HEK293 (cell line): ENCODE data around the gene ANKRD33.

Experiments used
- CTCF ChIA-PET: fragments of 350-600 bp; formaldehyde crosslinking; extraction: SDS; loops from one replicate; lab custom pipeline; 2021; ENCODE audit warnings: antibody characterized with exemption; lab: Yijun Ruan, JAX
- POLR2A ChIA-PET: fragments of 300-600 bp; formaldehyde crosslinking; extraction: SDS; loops from one replicate; lab custom pipeline; 2020; ENCODE audit warnings: antibody characterized with exemption, inconsistent platforms; lab: Yijun Ruan, JAX
- H3K27ac ChIP-seq: fragments of 200-500 bp; sonication (Bioruptor generic); 2 replicates; pipeline ENCODE4 v1.5.1; 2014; ENCODE audit warnings: low read depth, low read length, control low read depth, inconsistent platforms; ENCODE audit errors: extremely low read depth
- H3K36me3 ChIP-seq, 2 experiments: fragments of 200-500 bp in 1 of 2; sonication (Bioruptor generic) in 1 of 2; 1 replicate in 1 of 2; 2 replicates in 1 of 2; pipeline ENCODE4 v1.5.1; 2014 to 2017; ENCODE audit warnings: inconsistent platforms in 2 of 2, low read length in 2 of 2; ENCODE audit not compliant: control insufficient read depth in 2 of 2, insufficient read depth in 1 of 2
- H3K4me1 ChIP-seq: fragments of 200-500 bp; sonication (Bioruptor generic); 2 replicates; pipeline ENCODE4 v1.5.1; 2014; ENCODE audit warnings: mild to moderate bottlenecking, low read length, inconsistent platforms; ENCODE audit not compliant: control insufficient read depth, insufficient read depth
- H3K4me3 ChIP-seq: 2 replicates; pipeline ENCODE4 v1.5.1; 2011; ENCODE audit warnings: low read depth, mild to moderate bottlenecking, control low read depth, low read length, moderate library complexity
- H3K9me3 ChIP-seq: fragments of 200-500 bp; sonication (Bioruptor generic); 2 replicates; pipeline ENCODE4 v1.5.1; 2014; ENCODE audit warnings: low read depth, low read length, inconsistent platforms; ENCODE audit not compliant: control insufficient read depth, insufficient read depth
- CTCF ChIP-seq: fragments of 450-650 bp; formaldehyde crosslinking; IDR thresholded peaks from 2 replicates; pipeline ENCODE4 v1.5.1; 2016; ENCODE audit warnings: missing biosample characterization, missing genetic modification characterization
- HOXC10 ChIP-seq: sonication (generic); formaldehyde crosslinking; IDR thresholded peaks from 2 replicates; pipeline ENCODE4 v1.8.1; 2023; ENCODE audit warnings: mild to moderate bottlenecking, missing genetic modification reagents
- KLF8 ChIP-seq: fragments of 450-650 bp; formaldehyde crosslinking; IDR thresholded peaks from 2 replicates; pipeline ENCODE4 v1.5.1; 2016; ENCODE audit warnings: missing biosample characterization, missing genetic modification characterization
- OSR2 ChIP-seq: fragments of 450-650 bp; formaldehyde crosslinking; IDR thresholded peaks from 2 replicates; pipeline ENCODE4 v1.5.1; 2016; ENCODE audit warnings: missing biosample characterization, missing genetic modification characterization
- REST ChIP-seq: fragments of 450-650 bp; formaldehyde crosslinking; IDR thresholded peaks from 2 replicates; pipeline ENCODE4 v1.5.1; 2016; ENCODE audit warnings: missing biosample characterization, missing genetic modification characterization
- SETDB1 ChIP-seq: IDR thresholded peaks from one replicate; pipeline ENCODE4 v1.6.1; 2017; ENCODE audit warnings: mild to moderate bottlenecking, low read length, moderate library complexity, mixed read lengths; ENCODE audit not compliant: insufficient read length
- ZEB2 ChIP-seq: fragments of 450-650 bp; formaldehyde crosslinking; IDR thresholded peaks from 2 replicates; pipeline ENCODE4 v1.5.1; 2016; ENCODE audit warnings: missing biosample characterization, missing genetic modification characterization
- ZNF132 ChIP-seq: fragments of 450-650 bp; formaldehyde crosslinking; IDR thresholded peaks from 2 replicates; pipeline ENCODE4 v1.5.1; 2017; ENCODE audit warnings: missing biosample characterization, missing genetic modification characterization, borderline replicate concordance
- ZNF19 ChIP-seq: fragments of 450-650 bp; formaldehyde crosslinking; IDR thresholded peaks from 2 replicates; pipeline ENCODE4; 2016; ENCODE audit warnings: missing biosample characterization, missing genetic modification characterization, low read depth
- ZNF26 ChIP-seq: fragments of 450-650 bp; formaldehyde crosslinking; IDR thresholded peaks from 2 replicates; pipeline ENCODE4 v1.5.1; 2016; ENCODE audit warnings: missing biosample characterization, missing genetic modification characterization
- ZNF266 ChIP-seq: fragments of 450-650 bp; formaldehyde crosslinking; IDR thresholded peaks from 2 replicates; pipeline ENCODE4 v1.5.1; 2016; ENCODE audit warnings: missing biosample characterization, missing genetic modification characterization, low read depth
- ZNF280D ChIP-seq: fragments of 450-650 bp; formaldehyde crosslinking; IDR thresholded peaks from 2 replicates; pipeline ENCODE4 v1.5.1; 2016; ENCODE audit warnings: missing biosample characterization, missing genetic modification characterization
- ZNF473 ChIP-seq: fragments of 450-650 bp; formaldehyde crosslinking; IDR thresholded peaks from 2 replicates; pipeline ENCODE4 v1.5.1; 2017; ENCODE audit warnings: missing biosample characterization, missing genetic modification characterization
- ZNF510 ChIP-seq: fragments of 450-650 bp; formaldehyde crosslinking; IDR thresholded peaks from 2 replicates; pipeline ENCODE4 v1.5.1; 2018; ENCODE audit warnings: mild to moderate bottlenecking, missing genetic modification characterization, missing biosample characterization; ENCODE audit not compliant: insufficient replicate concordance
- ZNF513 ChIP-seq: fragments of 450-650 bp; IDR thresholded peaks from 2 replicates; pipeline ENCODE4 v1.5.1; 2018; ENCODE audit warnings: missing biosample characterization, missing genetic modification characterization
- ZNF548 ChIP-seq: fragments of 450-650 bp; formaldehyde crosslinking; IDR thresholded peaks from 2 replicates; pipeline ENCODE4 v1.5.1; 2016; ENCODE audit warnings: missing biosample characterization, missing genetic modification characterization
- ZNF560 ChIP-seq: fragments of 450-650 bp; formaldehyde crosslinking; IDR thresholded peaks from 2 replicates; pipeline ENCODE4 v1.5.1; 2017; ENCODE audit warnings: missing biosample characterization, missing genetic modification characterization, borderline replicate concordance
- ZNF645 ChIP-seq: fragments of 450-650 bp; formaldehyde crosslinking; IDR thresholded peaks from 2 replicates; pipeline ENCODE4; 2016; ENCODE audit warnings: missing biosample characterization, missing genetic modification characterization
- ZNF654 ChIP-seq: fragments of 450-650 bp; formaldehyde crosslinking; IDR thresholded peaks from 2 replicates; pipeline ENCODE4 v1.5.1; 2016; ENCODE audit warnings: low read depth, missing biosample characterization, missing genetic modification characterization
- ZNF658 ChIP-seq: fragments of 450-650 bp; formaldehyde crosslinking; IDR thresholded peaks from 2 replicates; pipeline ENCODE4; 2016; ENCODE audit warnings: missing biosample characterization, missing genetic modification characterization

The ANKRD33 gene

GRCh38 chr12:51897181-51897580 is 9.3 kb downstream of the ANKRD33 start:
- no peaks in the 10 kb centered on the region for H3K9me3 ChIP-seq
- H3K27ac ChIP-seq, result no peak overlapping the region
- no peak overlapping the region for H3K4me3 ChIP-seq

More at GRCh38 chr12:51897181-51897580, 9.3 kb downstream of the ANKRD33 start:
- ChIA-PET POLR2A (no interaction called here), CTCF (interaction anchor here (0.9 to 2.1 kb wide), 7 partner anchors 26 to 129 kb away, joined by 3 to 6 read pairs (median 4); no protein-coding TSS in a partner anchor)
- Histone ChIP-seq H3K36me3 (no peaks in the 10 kb centered on the region), H3K4me1 (no peaks in the 10 kb centered on the region)
- TF ChIP-seq ZNF654 (tag by site-specific recombination), result no peak
- no peak for TF ChIP-seq ZEB2 (tag by site-specific recombination)
- no peak for TF ChIP-seq HOXC10
- no peak for TF ChIP-seq ZNF19 (tag by site-specific recombination)
- no peak for TF ChIP-seq ZNF658
- no peak for TF ChIP-seq CTCF (tag by site-specific recombination)
- TF ChIP-seq ZNF548 (tag by site-specific recombination), result no peak
- TF ChIP-seq SETDB1, result no peak
- TF ChIP-seq ZNF473 (tag by site-specific recombination), result no peak
- TF ChIP-seq ZNF132 (tag by site-specific recombination), result no peak
- TF ChIP-seq ZNF510 (tag by site-specific recombination), result no peak
- TF ChIP-seq KLF8 (tag by site-specific recombination), result no peak
- TF ChIP-seq REST, result no peak
- no peak for TF ChIP-seq OSR2 (tag by site-specific recombination)
- no peak for TF ChIP-seq ZNF513 (tag by site-specific recombination)
- no peak for TF ChIP-seq ZNF645 (tag by site-specific recombination)
- TF ChIP-seq ZNF26 (tag by site-specific recombination), result no peak
- TF ChIP-seq ZNF280D (tag by site-specific recombination), result no peak
- no peak for TF ChIP-seq ZNF560 (tag by site-specific recombination)
- no peak for TF ChIP-seq ZNF266 (tag by site-specific recombination)
